ENCODE results near the gene SMPD1. TPM values are rescaled to one million over a fixed set of nuclear protein-coding genes. Genes with fewer than 3 reads are reported as not detected.
A peak's percentile ranks its signal among the peaks of the same experiment; 100 is the strongest.

Gene SMPD1
- polyA plus RNA-seq, 3 donors, result 4.2 to 22.6 (median 4.9) TPM

DNA sequence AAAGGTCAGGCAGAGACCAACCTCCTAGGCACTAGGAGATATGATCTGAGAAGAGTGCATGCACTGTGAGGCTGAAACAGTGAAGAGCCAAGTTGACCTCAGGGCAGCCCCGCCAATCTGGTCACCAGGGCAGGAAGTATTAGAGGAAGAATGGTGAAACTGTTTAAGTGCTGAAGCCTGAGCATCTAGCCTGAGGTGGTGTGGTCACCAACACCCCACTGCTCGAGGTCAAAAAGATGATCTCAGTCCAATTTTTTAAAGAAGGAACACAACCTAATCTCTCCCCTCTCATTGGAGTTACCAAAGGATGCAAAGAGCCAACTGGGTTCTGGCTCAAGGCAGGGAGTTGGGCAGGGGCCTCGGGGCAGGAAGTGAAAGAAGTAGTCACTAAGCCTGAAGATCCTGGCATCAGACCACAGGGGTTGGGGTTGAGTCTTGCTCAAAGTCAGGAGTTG lies 24.6 kb downstream of the SMPD1 start:
- peak; percentile 59 to 67 (median 61) for DNase-seq
- no peak overlapping the region for H3K9ac ChIP-seq (ENCODE audit: insufficient read depth, low read length, poor library complexity, severe bottlenecking)
- peaks cover 0 to 1% of the 10 kb centered on the region in 2 donors for H3K36me3 Mint-ChIP-seq
- no peak overlapping the region for H3K4me3 Mint-ChIP-seq
- H3K4me1 ChIP-seq (ENCODE audit: control insufficient read depth in 1 of 2, insufficient read depth in 2 of 2, low read length in 2 of 2), result peaks cover 25 to 35% of the 10 kb centered on the region in 2 donors
- WGBS (ENCODE audit: insufficient coverage), result 0% methylated on average over 3 of the region's 3 CpGs
- peaks cover 12 to 20% of the 10 kb centered on the region in 2 donors for H3K27me3 ChIP-seq (ENCODE audit: control insufficient read depth in 2 of 2, insufficient read depth in 2 of 2, low read length in 2 of 2)
- H3K27ac Mint-ChIP-seq, result no peak overlapping the region
- peak overlapping the region in 1 of 2 donors; percentile 50 for H3K27ac ChIP-seq (ENCODE audit: low read depth in 1 of 2, low read length in 2 of 2)
- peak overlapping the region; percentile 27 for H2AFZ ChIP-seq (ENCODE audit: insufficient read depth, low read depth, low read length, poor library complexity, severe bottlenecking)
- H3K4me3 ChIP-seq (replicated peaks in 1 of 3; ENCODE audit: low read depth in 2 of 3, low read length in 3 of 3), result peak overlapping the region in 1 of 3 experiments; percentile 23
- H3K79me2 ChIP-seq (ENCODE audit: insufficient read depth, low read length), result no peaks in the 10 kb centered on the region
- peaks cover 8% of the 10 kb centered on the region in 3 donors for H3K27me3 Mint-ChIP-seq (ENCODE audit: low read depth in 3 of 3)
- H3K4me1 Mint-ChIP-seq, result peaks cover 5% of the 10 kb centered on the region
- no peaks in the 10 kb centered on the region for H3K36me3 ChIP-seq (replicated peaks in 1 of 2; ENCODE audit: control insufficient read depth in 1 of 2, insufficient read depth in 2 of 2, low read length in 2 of 2)
- TF ChIP-seq, protein P1, sequence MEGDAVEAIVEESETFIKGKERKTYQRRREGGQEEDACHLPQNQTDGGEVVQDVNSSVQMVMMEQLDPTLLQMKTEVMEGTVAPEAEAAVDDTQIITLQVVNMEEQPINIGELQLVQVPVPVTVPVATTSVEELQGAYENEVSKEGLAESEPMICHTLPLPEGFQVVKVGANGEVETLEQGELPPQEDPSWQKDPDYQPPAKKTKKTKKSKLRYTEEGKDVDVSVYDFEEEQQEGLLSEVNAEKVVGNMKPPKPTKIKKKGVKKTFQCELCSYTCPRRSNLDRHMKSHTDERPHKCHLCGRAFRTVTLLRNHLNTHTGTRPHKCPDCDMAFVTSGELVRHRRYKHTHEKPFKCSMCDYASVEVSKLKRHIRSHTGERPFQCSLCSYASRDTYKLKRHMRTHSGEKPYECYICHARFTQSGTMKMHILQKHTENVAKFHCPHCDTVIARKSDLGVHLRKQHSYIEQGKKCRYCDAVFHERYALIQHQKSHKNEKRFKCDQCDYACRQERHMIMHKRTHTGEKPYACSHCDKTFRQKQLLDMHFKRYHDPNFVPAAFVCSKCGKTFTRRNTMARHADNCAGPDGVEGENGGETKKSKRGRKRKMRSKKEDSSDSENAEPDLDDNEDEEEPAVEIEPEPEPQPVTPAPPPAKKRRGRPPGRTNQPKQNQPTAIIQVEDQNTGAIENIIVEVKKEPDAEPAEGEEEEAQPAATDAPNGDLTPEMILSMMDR (IDR thresholded peaks at IDR 0.05), result no peak
- no peaks in the 10 kb centered on the region for H3K9me3 Mint-ChIP-seq
- intact Hi-C loops (cut with micrococcal nuclease), result no loop called here
- H3K4me2 ChIP-seq (replicated peaks; ENCODE audit: extremely low read depth, low read length, poor library complexity, severe bottlenecking), result peak overlapping the region; percentile 46
- no peaks in the 10 kb centered on the region for H3K9me3 ChIP-seq (replicated peaks in 1 of 2; ENCODE audit: control insufficient read depth in 1 of 2, insufficient read depth in 1 of 2, low read length in 2 of 2)
- no peaks in the 10 kb centered on the region for H4K20me1 ChIP-seq (ENCODE audit: insufficient read depth, low read length)

GRCh38 chr11:6415797-6416196 lies 25.5 kb downstream of the SMPD1 start:
- Histone ChIP-seq H3K4me1 (ENCODE audit: control insufficient read depth in 1 of 2, insufficient read depth in 2 of 2, low read length in 2 of 2) (peaks cover 26 to 36% of the 10 kb centered on the region in 2 donors), H3K36me3 (replicated peaks in 1 of 2; ENCODE audit: control insufficient read depth in 1 of 2, insufficient read depth in 2 of 2, low read length in 2 of 2) (no peaks in the 10 kb centered on the region), H3K9me3 (replicated peaks in 1 of 2; ENCODE audit: control insufficient read depth in 1 of 2, insufficient read depth in 1 of 2, low read length in 2 of 2) (no peaks in the 10 kb centered on the region), H3K27me3 (ENCODE audit: control insufficient read depth in 2 of 2, insufficient read depth in 2 of 2, low read length in 2 of 2) (peaks cover 21 to 29% of the 10 kb centered on the region in 2 donors), H2AFZ (ENCODE audit: insufficient read depth, low read depth, low read length, poor library complexity, severe bottlenecking) (no peak overlapping the region), H3K9ac (ENCODE audit: insufficient read depth, low read length, poor library complexity, severe bottlenecking) (no peak overlapping the region), H3K4me3 (replicated peaks in 1 of 3; ENCODE audit: low read depth in 2 of 3, low read length in 3 of 3) (no peak overlapping the region), H3K4me2 (replicated peaks; ENCODE audit: extremely low read depth, low read length, poor library complexity, severe bottlenecking) (no peak overlapping the region), H4K20me1 (ENCODE audit: insufficient read depth, low read length) (no peaks in the 10 kb centered on the region), H3K27ac (ENCODE audit: low read depth in 1 of 2, low read length in 2 of 2) (peak overlapping the region in 1 of 2 donors; percentile 50), H3K79me2 (ENCODE audit: insufficient read depth, low read length) (no peaks in the 10 kb centered on the region)
- TF ChIP-seq, protein P1 (IDR thresholded peaks at IDR 0.05), result no peak
- H3K27ac Mint-ChIP-seq, result no peak overlapping the region
- peaks cover 5% of the 10 kb centered on the region for H3K4me1 Mint-ChIP-seq
- peaks cover 12 to 17% (median 14%) of the 10 kb centered on the region in 3 donors for H3K27me3 Mint-ChIP-seq (ENCODE audit: low read depth in 3 of 3)
- 91% methylated on average over 6 of the region's 6 CpGs for WGBS (ENCODE audit: insufficient coverage)
- no peak for DNase-seq
- peaks cover 0 to under 1% (median 0%) of the 10 kb centered on the region in 7 donors for H3K9me3 Mint-ChIP-seq
- peaks cover 0 to 3% of the 10 kb centered on the region in 2 donors for H3K36me3 Mint-ChIP-seq
- intact Hi-C loops (cut with micrococcal nuclease), result no loop called here
- no peak overlapping the region for H3K4me3 Mint-ChIP-seq

Measured in CD14-positive monocyte (primary cell).